GM18873 (cell line): ENCODE measurements around the gene MAN2C1.
"Not testable (repeated sequence)": the region's sequence is repeated elsewhere in the genome, so short reads cannot be mapped to it uniquely, and the experiment has no call there.

Source experiments
- ATAC-seq: cut with Tn5 transposase; IDR thresholded peaks from one replicate; pipeline ENCODE4 v1.9.1; 2021; ENCODE audit warnings: mild to moderate bottlenecking, moderate library complexity, moderate number of reproducible peaks; ENCODE audit not compliant: unreplicated experiment, low FRiP score

The MAN2C1 gene

DNA sequence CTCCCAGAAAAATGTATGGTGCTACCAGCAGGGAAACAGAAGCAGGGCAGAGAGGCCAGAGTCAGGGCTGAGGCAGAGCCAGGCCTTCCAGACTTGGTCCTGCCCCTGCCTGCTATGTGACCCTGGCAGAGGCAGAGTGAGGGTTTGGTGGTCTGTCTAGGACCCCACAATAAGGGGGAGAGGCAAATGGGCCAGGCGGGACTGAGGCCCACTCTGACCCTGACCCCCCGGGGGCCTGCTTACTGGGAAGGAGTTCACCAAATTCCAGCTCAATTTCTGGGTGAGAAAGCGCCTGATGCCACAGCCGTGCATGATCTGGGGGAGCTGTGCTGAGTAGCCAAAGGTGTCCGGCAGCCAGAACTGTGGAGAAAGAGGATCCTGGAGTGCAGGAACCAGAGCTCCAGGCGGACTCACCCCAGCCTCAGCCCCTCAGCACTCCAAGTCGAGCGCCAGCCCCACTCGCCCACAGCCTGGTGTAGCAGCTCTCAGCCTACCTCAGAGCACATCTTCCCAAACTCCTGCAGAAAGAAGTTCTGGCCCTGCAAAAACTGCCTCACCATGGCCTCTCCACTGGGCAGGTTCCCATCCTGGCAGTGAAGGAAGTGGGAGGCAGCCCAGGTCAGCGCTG, 6.9 kb downstream of the MAN2C1 start:
- no peak for ATAC-seq

DNA sequence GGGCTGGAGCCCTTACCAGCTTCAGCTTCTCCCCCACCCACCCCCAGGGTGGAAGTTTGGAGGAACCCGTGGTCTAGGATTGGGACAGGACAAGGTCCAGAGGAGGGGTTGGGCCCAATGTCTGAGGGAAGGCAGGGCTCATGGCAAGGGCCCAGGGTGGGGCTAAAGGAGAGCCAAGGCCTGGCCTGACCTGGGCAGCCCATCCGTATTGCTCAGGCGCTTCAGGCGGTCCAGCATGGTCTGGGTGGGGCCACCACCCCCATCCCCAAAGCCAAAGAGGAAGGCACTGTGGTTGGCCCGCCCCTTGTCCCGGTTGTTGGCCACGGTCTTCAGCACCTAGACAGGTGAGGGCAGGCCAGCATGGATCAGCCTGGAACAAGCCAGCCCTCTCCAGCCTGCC, 7.6 kb downstream of the MAN2C1 start:
- no peak for ATAC-seq

DNA sequence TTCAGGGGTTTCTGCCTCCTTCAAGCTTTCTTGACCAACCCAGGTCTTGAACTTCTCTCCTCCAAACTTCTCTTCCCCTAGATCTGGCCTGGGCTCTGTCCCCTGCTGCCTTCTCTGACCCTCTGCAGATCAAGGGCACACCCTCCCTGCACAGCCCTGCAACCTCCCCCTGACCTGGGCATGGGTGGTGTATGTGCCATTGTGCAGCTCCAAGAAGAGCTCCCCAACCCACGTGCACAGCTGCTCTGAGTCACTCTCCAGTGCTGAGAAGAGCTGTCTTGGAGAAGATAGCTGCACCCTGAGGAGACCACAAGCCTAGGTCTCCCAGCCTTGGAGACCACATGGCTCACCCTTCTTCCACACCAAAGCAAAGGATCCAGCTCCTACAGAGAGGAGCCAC, 8.0 kb downstream of the MAN2C1 start:
- no peak for ATAC-seq

DNA sequence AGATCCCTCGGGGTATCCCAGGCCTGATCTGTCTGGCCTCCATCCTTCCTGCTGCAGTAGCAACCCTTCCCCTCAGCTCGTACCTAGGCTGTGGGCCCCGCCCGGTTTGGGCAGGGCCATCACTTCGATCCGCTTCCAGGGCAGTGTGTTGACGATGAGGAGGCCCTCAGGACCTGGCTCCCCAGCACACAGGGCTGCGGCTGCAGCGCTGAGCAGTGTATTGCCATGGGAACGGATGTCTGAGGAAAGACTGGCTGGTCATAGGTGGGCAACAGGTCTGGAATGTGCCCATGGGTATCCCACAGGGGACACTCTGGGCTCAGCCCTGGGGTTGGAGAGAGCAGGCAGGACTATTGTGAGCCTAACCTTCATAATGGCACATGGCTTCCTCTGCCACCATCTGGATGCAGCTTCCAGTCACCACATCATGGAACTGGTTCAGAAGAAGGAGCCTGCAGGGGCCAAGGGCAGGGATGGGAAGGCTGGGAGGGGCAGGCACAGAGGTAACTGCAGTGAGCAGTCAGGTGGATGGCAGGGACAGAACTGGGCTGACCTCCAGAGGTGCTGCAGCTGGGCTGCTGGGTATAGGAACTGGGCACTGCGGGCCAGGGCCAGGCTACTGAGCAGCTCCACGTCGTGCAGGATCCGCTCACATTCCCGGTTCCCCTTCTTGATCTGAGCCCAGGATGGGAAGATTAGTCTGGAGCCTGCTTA, 8.7 kb downstream of the MAN2C1 start:
- no peak for ATAC-seq

DNA sequence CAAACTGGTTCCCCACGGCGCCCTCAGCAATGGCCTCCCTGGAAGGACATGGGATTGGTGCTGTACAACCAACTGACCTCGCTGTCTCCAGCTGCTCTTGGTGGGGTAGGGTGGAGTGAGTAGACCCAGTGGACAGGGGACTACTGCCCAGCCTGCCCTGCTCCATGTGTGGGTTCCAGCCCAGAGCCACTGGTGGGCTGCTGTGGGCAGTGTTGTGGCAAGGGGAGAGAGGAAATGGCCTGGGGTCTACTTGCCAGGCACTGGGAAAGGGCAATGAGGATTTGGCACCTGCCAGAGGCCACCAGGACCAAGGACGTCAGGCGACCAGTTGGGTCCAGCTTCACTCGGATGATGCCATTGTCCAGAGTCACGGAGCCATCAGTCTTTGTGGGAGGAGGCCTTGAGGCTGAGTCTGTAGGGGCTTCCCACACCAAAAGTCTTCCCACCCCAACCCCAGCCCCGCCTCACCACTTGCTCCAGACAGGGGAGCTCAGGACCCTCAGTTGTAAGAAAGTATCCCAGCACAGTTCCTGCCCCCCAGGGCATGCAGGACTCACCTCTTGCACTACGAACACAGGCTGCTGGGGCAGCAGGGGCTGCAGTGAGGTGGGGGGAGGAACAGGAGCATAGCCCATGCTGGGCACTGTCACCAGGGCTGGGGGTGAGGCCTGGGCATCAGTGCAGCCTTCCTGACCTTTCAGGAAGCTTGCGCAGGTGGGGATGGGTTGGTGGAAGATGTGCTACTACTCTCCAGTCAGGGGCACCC, 9.5 kb downstream of the MAN2C1 start:
- no peak for ATAC-seq

DNA sequence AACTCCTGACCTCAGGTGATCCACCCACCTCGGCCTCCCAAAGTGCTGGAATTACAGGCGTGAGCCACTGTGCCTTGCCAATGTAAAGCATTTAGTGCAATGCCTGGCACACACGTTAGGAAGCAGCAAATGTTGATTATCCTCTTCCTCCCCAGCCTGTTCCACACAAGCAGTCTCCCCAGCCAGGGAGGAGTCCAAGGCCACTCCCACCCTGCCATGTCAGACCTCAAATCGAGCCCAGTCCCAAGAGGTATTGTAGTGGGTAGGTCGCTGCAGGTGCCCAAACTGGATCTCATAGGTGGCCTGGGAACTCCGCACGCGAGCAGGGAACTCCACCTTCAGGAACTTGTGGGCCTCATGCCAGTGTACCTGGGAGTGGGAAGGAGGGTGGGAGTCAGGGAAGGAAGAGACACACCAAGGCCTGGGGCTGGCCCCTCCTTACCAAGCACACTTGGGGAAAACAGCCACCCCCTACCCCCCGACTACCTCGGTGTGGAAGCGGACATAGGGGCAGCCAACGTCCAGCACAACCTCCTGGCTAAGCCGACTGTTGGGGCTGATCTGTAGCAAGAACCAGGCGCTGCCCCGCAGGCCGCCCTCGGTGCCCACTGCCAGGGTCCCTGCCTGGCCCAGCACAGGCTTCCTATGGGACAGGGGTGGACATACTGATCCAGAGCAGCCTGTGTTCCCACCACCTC, 10.3 kb downstream of the MAN2C1 start:
- ATAC-seq = no peak

DNA sequence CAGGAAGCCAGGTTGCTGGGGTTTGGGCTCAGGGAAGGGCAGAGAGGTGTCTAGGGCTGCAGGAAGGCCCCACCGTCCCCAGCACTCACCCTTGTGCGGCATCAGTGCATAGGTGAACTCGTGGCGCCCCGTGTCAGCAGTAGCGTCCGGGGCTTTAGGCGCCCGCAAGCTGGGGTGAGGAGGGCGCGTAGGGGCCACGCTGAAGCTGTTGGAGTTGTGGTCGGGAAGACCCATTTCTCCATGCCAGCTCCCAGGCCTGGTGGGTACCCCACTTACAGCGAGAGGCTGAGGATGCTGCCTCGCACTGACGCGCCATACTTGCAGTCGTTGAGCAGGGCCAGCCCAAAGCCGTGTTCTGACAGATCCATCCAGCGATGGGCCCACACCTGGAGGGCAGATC, 11.9 kb downstream of the MAN2C1 start:
- no peak for ATAC-seq

DNA sequence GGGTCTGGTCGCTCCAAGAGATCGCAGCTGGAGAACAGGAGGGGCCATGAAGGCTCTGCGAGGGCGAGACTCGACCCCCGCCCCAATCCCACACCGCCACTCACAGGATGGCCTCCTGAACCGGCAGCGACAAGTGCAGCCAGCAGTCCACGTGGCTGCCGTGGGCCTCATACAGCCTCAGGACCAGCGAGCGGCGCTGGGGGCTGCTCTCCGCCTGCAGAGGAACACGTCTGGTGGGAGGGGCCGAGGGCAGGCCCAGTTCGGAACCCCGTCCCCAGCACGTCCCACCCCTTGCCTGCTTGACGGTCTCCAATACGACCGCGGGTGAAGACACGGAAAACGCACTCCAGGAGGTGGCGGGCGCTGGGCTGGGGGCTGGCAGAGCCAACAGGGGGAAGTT, 12.4 kb downstream of the MAN2C1 start:
- no peak for ATAC-seq

DNA sequence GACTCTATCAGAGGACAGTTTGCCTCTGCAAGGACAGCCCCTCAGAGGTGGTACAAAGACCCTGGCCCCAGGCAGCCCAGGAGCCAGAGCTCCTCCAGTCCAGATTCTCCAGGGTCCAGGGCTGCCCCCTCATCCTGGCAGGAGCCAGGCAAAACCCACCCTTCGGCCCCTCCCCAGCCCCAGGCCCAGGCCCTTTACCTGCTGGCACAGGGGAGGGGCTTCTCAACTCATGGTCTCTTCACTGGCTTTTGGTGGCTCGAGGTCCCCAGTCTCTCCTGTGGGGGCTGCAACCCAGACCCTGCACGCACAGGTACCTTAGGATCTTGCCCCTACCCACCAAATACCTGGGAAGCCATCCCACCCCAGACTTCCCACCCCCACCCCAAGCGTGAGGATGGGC, 13.0 kb downstream of the MAN2C1 start:
- no peak for ATAC-seq

DNA sequence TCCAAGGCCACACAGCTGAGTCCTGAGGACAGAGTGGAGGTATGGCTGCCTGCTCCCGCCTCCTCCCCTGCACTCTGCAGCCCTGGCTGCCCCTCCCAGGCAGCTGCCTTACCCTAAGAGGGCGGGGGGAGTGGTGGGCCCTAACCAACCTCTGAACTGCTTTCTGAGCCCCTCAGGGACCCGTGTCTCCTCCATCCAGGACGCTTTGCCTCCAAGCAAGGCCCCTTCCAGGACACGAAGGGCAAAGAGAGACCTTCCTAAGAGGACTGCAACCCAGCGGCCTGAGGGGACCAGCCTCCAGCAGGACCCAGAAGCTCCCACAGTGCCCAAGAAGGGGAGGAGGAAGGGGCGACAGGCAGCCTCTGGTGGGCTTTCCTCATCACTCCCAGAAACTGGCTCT, 14.0 kb downstream of the MAN2C1 start:
- ATAC-seq = no peak

DNA sequence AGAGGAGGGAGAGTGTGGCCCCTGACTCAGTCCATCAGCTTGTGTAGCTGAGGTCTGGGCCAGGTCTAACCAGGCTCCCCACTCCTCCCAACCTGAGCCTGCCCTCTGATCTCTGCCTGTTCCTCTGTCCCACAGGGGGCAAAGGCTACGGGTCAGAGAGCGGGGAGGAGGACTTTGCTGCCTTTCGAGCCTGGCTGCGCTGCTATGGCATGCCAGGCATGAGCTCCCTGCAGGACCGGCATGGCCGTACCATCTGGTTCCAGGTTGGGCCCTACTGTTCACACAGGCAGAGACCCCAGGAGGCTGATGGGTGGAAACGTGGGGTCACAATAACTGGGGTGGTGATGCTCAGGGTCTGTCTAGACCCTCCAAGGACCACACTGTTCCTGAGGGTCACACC, 14.8 kb downstream of the MAN2C1 start:
- no peak for ATAC-seq

DNA sequence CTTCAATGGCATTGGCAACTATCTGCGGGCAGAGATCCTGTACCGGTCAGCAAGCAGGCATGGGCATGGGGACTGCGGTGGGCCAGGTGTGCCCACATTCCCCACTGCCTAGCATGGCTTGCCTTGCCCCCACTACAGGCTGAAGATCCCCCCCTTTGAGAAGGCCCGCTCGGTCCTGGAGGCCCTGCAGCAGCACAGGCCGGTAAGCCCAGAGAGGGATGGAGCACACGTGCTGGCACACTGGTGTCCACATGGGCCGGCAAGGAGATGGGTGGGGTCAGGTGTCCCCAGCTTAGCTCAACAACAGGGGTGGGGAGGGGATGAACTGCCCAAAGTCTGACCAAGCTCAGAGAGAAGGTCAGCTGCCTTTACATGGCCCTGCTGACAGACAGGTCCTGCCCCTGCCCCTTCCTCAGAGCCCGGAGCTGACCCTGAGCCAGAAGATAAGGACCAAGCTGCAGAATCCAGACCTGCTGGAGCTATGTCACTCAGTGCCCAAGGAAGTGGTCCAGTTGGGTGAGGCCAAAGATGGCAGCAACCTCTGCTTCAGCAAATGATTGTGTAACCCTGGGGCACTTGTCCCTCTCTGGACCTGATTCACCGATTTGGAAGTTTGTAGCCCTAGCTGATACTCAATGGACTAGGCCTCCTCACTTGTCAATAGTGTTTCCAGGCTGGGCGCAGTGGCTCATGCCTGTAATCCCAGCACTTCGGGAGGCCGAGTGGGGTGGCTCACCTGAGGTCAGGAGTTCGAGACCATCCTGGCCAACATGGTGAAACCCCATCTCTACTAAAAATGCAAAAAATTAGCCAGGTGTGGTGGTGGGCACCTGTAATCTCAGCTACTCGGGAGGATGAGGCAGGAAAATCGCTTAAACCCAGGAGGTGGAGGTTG, 16.0 kb downstream of the MAN2C1 start:
- no peak for ATAC-seq

DNA sequence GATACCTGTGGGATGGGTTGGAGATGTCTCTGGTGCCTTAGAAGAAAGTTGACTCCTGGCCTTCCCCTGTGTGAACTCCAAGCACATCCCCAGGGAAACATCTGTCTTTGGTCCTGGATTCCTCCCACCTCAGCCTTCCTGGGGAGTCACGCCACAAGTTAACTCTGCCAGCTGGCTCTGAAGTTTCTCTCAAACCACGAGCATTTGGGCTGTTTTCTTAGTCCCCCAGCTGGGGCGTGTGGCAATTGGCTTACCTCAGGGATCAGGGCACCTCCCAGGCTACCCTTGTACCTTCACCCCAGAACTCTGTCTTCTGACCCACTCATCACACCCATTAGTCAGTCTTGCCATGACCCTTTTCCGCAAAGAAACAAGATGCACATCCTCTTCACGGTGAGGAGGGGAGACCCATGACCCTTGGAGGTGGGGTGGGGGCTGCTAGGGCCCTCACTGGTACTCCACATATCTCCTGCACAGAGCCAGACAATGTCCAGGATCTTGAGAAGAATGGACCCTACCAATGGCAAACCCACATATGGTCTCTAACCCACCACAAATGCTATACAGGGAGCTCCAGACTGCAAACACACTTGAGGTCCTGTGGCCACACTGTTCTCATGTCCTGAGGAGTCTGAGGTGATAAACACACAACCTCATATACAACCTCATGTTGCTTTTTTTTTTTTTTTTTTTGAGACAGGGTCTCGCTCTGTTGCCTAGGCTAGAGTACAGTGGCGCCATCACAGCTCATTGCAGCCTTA, 17.6 kb downstream of the MAN2C1 start:
- no peak for ATAC-seq

DNA sequence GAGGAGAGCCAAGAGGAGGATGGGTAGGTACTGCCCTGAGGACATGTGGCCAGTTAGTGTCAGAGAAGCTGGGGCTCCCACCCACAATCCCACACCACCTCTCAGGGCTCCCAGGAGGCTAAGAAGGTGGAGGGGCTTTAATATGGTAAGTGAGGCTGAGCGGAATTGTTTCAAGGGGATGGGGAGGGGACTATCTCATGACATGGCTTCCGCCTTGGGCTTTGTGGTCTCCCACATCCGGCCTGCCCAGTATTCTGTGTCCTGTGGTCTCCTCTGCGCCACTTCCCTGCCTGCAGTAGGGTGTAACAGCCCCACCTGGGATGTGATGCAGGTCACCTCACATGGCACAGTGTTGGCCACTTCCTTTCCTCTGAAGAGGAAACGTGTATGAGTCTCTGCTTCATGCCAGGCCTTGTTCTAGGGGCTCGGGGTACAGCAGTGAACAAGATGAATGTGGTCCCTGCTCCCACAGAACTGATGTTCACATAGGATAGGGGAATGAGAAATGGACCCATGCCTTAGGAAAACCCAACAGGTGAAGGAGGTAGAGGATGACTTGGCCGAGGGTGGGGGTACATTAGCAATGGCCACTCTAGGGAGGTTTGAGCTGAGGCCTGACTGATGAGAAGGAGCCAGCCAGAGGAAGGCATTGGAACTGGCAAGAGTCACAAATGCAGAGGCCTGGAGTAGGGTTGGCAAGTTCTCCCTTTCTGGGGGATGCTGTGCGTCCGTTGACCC, 18.4 kb downstream of the MAN2C1 start:
- ATAC-seq = no peak

DNA sequence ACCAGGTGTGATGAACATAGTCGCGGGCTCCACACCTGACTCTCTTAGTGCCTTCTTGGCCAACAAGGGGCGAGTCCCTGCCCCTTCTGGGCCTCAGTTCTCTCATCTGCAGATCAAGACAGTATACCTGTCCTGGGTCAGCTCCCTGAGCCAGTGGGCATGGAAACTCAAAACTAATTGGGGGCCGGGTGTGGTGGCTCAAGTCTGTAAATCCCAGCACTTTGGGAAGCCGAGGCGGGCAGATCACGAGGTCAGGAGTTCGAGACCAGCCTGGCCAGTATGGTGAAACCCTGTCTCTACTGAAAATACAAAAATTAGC, 19.1 kb downstream of the MAN2C1 start:
- not testable (repeated sequence) for ATAC-seq

DNA sequence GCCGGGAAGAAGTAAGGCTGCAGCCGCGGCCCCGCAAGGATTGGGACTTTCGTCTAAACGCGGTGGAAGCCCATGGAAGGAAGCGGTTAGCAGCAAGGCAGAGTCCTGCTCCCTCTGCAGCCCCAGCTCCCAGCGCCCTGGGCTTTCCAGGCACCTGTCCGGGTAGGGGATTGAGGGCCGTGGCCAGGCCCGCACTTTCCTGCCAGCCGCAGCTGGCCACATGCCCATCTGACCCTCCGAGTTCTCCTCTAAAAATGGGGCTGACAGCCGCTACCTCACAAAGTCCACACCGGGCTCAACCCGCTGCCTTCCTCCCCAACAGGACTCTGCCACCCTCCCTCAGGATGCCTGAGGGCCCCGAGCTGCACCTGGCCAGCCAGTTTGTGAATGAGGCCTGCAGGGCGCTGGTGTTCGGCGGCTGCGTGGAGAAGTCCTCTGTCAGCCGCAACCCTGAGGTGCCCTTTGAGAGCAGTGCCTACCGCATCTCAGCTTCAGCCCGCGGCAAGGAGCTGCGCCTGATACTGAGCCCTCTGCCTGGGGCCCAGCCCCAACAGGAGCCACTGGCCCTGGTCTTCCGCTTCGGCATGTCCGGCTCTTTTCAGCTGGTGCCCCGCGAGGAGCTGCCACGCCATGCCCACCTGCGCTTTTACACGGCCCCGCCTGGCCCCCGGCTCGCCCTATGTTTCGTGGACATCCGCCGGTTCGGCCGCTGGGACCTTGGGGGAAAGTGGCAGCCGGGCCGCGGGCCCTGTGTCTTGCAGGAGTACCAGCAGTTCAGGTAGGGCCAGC, 19.7 kb downstream of the MAN2C1 start:
- ATAC-seq = no peak

DNA sequence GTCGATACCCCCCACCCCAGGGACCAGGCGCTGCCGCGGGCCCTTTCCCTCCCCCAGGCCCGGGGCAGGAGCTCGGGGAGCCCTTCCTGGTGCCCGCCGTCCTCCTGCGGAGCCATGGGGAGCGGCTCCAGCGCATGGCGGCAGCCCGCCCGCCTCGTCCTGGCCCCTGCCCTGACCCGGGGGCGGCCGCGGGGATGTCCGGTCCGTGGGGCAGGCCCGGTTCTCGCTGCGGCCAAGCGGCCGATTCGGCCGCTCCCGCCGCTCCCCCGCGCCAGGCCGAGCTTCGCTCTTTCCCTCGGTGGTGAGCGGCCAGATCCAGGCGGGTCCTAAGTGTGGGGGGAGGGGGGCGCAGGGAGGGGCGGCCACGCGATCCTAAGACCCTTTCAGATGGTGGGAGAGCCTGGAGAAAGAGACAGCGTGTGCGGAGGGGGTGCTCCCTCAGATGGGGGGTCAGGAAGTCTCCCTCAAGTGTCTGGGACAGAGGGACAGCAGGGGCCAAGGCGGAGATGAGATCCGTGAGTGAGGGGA, 20.3 kb downstream of the MAN2C1 start:
- ATAC-seq = no peak
